ENCODE measurements around the gene RBMS3. TPM values are rescaled to one million over a fixed set of nuclear protein-coding genes. Genes with fewer than 3 reads are reported as not detected.

The RBMS3 gene
- total RNA-seq, 1 donor from 2014 or later, result 58.5 TPM

DNA sequence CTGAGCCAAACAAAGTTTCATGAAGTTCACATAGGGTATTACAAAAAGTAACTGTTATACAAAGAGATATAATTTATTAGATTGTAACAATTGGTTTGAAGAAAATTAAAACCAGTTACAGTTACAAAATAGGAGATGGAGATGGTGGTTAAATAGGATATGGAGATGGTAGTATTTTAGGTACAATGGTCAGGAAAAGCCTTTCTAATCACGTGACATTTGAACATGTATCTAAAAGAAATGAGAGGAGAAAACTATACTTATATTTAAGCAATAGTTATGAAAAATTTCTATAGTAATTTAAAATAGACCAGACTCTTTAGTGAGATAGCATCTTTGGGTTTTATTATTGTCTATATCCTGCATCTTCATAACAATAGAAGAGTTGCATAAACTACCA is 312.9 kb downstream of the RBMS3 start:
- Histone ChIP-seq H3K36me3 (no peaks in the 10 kb centered on the region), H3K27me3 (ENCODE audit: low read depth) (no peaks in the 10 kb centered on the region), H3K27ac (no peak overlapping the region), H3K4me1 (no peaks in the 10 kb centered on the region), H3K4me3 (no peak overlapping the region), H3K9me3 (no peaks in the 10 kb centered on the region)
- no peak for DNase-seq
- ATAC-seq, result no peak
- intact Hi-C loops (cut with DNase I), result no loop called here
- TF ChIP-seq, protein P1, sequence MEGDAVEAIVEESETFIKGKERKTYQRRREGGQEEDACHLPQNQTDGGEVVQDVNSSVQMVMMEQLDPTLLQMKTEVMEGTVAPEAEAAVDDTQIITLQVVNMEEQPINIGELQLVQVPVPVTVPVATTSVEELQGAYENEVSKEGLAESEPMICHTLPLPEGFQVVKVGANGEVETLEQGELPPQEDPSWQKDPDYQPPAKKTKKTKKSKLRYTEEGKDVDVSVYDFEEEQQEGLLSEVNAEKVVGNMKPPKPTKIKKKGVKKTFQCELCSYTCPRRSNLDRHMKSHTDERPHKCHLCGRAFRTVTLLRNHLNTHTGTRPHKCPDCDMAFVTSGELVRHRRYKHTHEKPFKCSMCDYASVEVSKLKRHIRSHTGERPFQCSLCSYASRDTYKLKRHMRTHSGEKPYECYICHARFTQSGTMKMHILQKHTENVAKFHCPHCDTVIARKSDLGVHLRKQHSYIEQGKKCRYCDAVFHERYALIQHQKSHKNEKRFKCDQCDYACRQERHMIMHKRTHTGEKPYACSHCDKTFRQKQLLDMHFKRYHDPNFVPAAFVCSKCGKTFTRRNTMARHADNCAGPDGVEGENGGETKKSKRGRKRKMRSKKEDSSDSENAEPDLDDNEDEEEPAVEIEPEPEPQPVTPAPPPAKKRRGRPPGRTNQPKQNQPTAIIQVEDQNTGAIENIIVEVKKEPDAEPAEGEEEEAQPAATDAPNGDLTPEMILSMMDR (IDR thresholded peaks at IDR 0.05), result no peak

DNA sequence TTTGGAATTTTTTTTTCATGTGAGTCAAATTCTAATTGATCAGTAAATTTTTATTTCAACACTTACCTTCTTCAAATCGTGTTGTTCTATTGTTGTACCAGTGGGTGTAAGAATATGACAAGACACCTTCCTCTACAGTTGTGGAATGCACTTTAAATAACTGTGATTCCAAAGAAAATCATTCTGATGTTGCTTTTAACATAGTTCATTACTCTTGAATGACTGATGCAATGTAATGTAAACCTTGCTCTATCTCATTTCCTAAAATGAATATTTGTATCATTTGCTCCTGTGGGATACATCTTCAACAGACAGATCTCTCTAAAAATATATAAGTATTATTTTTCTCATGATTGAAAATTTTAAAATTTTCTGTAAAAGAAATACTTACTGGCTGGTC is 313.4 kb downstream of the RBMS3 start:
- no peaks in the 10 kb centered on the region for H3K9me3 ChIP-seq
- no peaks in the 10 kb centered on the region for H3K4me1 ChIP-seq
- H3K4me3 ChIP-seq, result no peak overlapping the region
- no peak overlapping the region for H3K27ac ChIP-seq
- H3K36me3 ChIP-seq, result no peaks in the 10 kb centered on the region
- TF ChIP-seq, protein P1 (IDR thresholded peaks at IDR 0.05), result no peak
- intact Hi-C loops (cut with DNase I), result no loop called here
- H3K27me3 ChIP-seq (ENCODE audit: low read depth), result no peaks in the 10 kb centered on the region
- ATAC-seq (no peak), DNase-seq (no peak)

DNA sequence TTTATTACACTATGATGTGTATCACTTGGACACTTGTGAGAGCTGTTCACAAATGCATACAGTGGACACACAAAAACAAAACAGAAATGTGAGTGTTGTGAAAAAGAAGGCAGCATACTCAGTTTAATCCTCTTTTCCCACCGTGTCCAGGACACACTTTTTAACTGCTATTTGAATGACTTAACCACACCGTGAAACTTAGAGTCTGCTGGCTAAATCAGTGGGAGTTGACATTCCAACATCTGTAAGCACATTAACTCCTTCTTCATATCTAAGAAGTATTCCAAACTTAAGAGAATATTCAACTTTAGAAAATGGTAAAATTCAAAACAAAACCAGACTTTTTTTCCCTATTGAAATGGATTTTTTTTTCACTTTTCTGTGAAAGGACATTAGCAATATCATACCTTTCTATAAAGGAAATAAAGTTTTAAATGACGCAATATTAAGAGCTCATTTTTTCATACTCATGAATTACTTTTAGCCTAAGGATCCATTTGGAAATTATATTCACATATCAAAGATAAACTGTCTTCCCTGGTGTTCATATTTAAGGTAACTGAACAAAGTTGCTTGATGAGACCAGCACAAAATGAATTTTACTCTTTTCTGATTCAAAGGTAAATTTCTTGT is 316.6 kb downstream of the RBMS3 start:
- intact Hi-C loops (cut with DNase I), result no loop called here
- no peaks in the 10 kb centered on the region for H3K4me1 ChIP-seq
- TF ChIP-seq, protein P1 (IDR thresholded peaks at IDR 0.05), result no peak
- H3K9me3 ChIP-seq, result no peaks in the 10 kb centered on the region
- no peak overlapping the region for H3K4me3 ChIP-seq
- no peak overlapping the region for H3K27ac ChIP-seq
- no peaks in the 10 kb centered on the region for H3K36me3 ChIP-seq
- ATAC-seq (no peak), DNase-seq (no peak)
- H3K27me3 ChIP-seq (ENCODE audit: low read depth), result no peaks in the 10 kb centered on the region

DNA sequence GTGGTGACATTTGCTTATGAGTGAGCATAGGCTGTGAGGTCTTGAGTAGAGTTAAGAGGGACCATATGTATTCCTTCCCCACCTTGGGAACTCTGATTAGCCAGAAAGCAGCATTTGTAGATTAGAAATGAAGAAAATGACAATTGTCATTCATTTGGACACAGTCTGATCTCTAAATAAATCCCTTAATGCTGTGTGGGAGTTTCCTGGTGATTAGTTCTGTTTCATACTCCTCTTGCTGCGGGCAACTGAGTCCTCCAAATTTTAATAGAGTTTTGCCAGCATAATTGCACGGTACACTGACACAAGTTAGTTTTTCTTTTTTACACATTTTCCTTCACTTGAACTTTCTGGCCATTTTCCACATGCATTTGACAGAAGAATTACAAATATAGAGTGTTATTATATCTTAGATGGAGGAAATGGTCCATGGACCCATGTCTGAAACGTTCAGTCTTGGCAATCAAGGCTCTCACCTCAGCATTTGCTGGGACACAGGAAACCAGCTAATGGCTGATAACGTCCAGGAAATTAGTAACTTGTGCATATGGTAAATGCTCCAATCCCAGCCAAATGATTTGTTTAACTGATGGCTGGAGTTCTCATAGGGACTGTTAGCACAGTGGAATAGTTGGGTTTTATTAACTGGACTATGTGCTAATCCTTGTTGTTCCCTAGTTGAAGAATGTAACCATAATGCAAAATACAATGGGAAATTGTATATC is 321.2 kb downstream of the RBMS3 start:
- Histone ChIP-seq H3K4me1 (no peaks in the 10 kb centered on the region), H3K4me3 (no peak overlapping the region), H3K36me3 (no peaks in the 10 kb centered on the region), H3K9me3 (no peaks in the 10 kb centered on the region), H3K27me3 (ENCODE audit: low read depth) (no peaks in the 10 kb centered on the region), H3K27ac (no peak overlapping the region)
- DNase-seq (no peak), ATAC-seq (no peak)
- intact Hi-C loops (cut with DNase I), result no loop called here
- TF ChIP-seq, protein P1 (IDR thresholded peaks at IDR 0.05), result no peak

DNA sequence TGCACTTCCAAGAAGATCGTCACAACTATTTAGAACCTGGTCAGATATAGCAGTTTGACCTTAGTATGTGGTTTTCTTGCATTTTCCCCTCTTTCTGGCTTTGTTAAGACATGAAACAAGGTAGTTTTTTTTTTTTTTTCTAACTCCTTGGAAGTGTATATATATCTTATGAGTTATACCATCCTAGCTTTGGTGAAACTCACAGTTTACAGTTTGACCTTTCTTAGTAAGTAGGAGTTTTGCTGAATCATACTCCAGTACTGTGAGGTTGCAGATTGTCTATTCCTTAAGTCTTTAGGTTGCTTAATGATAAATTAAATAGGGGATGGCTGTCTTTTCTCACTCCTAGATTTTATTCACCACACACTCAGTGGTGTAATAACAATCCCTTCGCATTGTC is 325.0 kb downstream of the RBMS3 start:
- ATAC-seq, result no peak
- H3K4me1 ChIP-seq, result no peaks in the 10 kb centered on the region

More for the DNA sequence above, 325.0 kb downstream of the RBMS3 start:
- Histone ChIP-seq H3K4me3 (no peak overlapping the region), H3K36me3 (no peaks in the 10 kb centered on the region), H3K27me3 (ENCODE audit: low read depth) (no peaks in the 10 kb centered on the region), H3K27ac (no peak overlapping the region), H3K9me3 (no peaks in the 10 kb centered on the region)
- TF ChIP-seq, protein P1 (IDR thresholded peaks at IDR 0.05), result no peak
- intact Hi-C loops (cut with DNase I), result no loop called here
- DNase-seq, result no peak

Measured in lower lobe of right lung (tissue), 2 donors.